ENCODE data around the gene USP35.

Gene USP35

GRCh38 chr11:78194490-78194889 lies 5.8 kb downstream of the USP35 start:
- no peaks in the 10 kb centered on the region for H4K20me1 ChIP-seq (ENCODE audit: insufficient read depth, low read length)
- no peak overlapping the region for H3K4me3 ChIP-seq (ENCODE audit: low read length)
- H3K4me1 ChIP-seq (ENCODE audit: low read length): 0 out of 2 replicates have a peak, but pooled peaks cover 7% of the 10 kb centered on the region
- H3K9me2 ChIP-seq (replicated peaks; ENCODE audit: insufficient read depth, low read length): no peaks in the 10 kb centered on the region
- no peaks in the 10 kb centered on the region for H3K27me3 ChIP-seq (replicated peaks; ENCODE audit: insufficient read depth, low read length)
- TF ChIP-seq CTCF (IDR thresholded peaks at IDR 0.05; ENCODE audit: low read length) (no peak), EZH2 (optimal IDR thresholded peaks at IDR 0.05; ENCODE audit: low read depth, low read length) (no peak), EZH2phosphoT487 (IDR thresholded peaks at IDR 0.05; ENCODE audit: low read length) (no peak)
- H3K9ac ChIP-seq (ENCODE audit: low read length): no peak overlapping the region
- no peak overlapping the region for H3K4me2 ChIP-seq (ENCODE audit: low read depth, low read length)
- DNase-seq: no peak
- H3K9me3 ChIP-seq (replicated peaks; ENCODE audit: insufficient read depth, low read length): no peaks in the 10 kb centered on the region
- H3K79me2 ChIP-seq (ENCODE audit: low read length): 0 out of 2 replicates have a peak, but pooled peaks cover under 1% of the 10 kb centered on the region
- no peak overlapping the region for H3K27ac ChIP-seq (ENCODE audit: low read length)
- no peaks in the 10 kb centered on the region for H3K36me3 ChIP-seq (replicated peaks; ENCODE audit: insufficient read depth, low read length)
- H3F3A ChIP-seq (ENCODE audit: insufficient read depth, low read length): no peaks in the 10 kb centered on the region
- no peak overlapping the region for H2AFZ ChIP-seq (ENCODE audit: low read length)

- H3F3A ChIP-seq (ENCODE audit: insufficient read depth, low read length): no peaks in the 10 kb centered on the region
- no peaks in the 10 kb centered on the region for H3K36me3 ChIP-seq (replicated peaks; ENCODE audit: insufficient read depth, low read length)
- no peaks in the 10 kb centered on the region for H3K9me3 ChIP-seq (replicated peaks; ENCODE audit: insufficient read depth, low read length)
- H3K9ac ChIP-seq (ENCODE audit: low read length): no peak overlapping the region
- H3K79me2 ChIP-seq (ENCODE audit: low read length): no peaks in the 10 kb centered on the region
- H2AFZ ChIP-seq (ENCODE audit: low read length): no peak overlapping the region
- H3K4me1 ChIP-seq (ENCODE audit: low read length): no peaks in the 10 kb centered on the region
- no peaks in the 10 kb centered on the region for H3K27me3 ChIP-seq (replicated peaks; ENCODE audit: insufficient read depth, low read length)
- no peak for DNase-seq
- H3K4me3 ChIP-seq (ENCODE audit: low read length): no peak overlapping the region
- TF ChIP-seq EZH2phosphoT487 (IDR thresholded peaks at IDR 0.05; ENCODE audit: low read length) (no peak), CTCF (IDR thresholded peaks at IDR 0.05; ENCODE audit: low read length) (no peak), EZH2 (optimal IDR thresholded peaks at IDR 0.05; ENCODE audit: low read depth, low read length) (no peak)
- no peak overlapping the region for H3K4me2 ChIP-seq (ENCODE audit: low read depth, low read length)
- H3K27ac ChIP-seq (ENCODE audit: low read length): no peak overlapping the region
- H4K20me1 ChIP-seq (ENCODE audit: insufficient read depth, low read length): no peaks in the 10 kb centered on the region
- no peaks in the 10 kb centered on the region for H3K9me2 ChIP-seq (replicated peaks; ENCODE audit: insufficient read depth, low read length)
Measured at GRCh38 chr11:78195917-78196560, 7.3 kb downstream of the USP35 start.

DNA sequence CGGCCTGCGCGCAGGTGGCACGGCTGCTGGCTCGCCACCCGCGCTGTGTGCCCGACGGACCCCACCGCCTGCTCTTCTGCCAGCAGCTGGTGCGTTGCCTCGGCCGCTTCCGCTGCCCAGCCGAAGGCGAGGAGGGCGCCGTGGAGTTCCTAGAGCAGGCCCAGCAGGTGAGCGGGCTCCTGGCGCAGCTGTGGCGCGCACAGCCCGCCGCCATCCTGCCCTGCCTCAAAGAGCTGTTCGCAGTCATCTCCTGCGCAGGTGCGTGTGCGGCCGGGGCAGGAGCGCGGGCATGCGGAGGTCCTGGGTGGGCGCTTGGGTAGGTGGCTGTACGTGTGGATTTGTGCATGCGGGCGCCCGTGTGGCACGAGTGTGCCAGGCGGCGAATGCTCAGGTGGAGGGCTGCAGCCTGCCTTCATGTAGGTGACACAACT lies 8.0 kb downstream of the USP35 start:
- DNase-seq: no peak
- Histone ChIP-seq H3F3A (ENCODE audit: insufficient read depth, low read length) (no peaks in the 10 kb centered on the region), H3K27ac (ENCODE audit: low read length) (no peak overlapping the region), H3K79me2 (ENCODE audit: low read length) (no peaks in the 10 kb centered on the region), H3K4me1 (ENCODE audit: low read length) (no peaks in the 10 kb centered on the region), H3K27me3 (replicated peaks; ENCODE audit: insufficient read depth, low read length) (no peaks in the 10 kb centered on the region), H3K4me2 (ENCODE audit: low read depth, low read length) (no peak overlapping the region), H4K20me1 (ENCODE audit: insufficient read depth, low read length) (no peaks in the 10 kb centered on the region), H3K36me3 (replicated peaks; ENCODE audit: insufficient read depth, low read length) (no peaks in the 10 kb centered on the region), H2AFZ (ENCODE audit: low read length) (no peak overlapping the region), H3K9me2 (replicated peaks; ENCODE audit: insufficient read depth, low read length) (no peaks in the 10 kb centered on the region), H3K9ac (ENCODE audit: low read length) (no peak overlapping the region), H3K9me3 (replicated peaks; ENCODE audit: insufficient read depth, low read length) (no peaks in the 10 kb centered on the region), H3K4me3 (ENCODE audit: low read length) (no peak overlapping the region)
- TF ChIP-seq EZH2phosphoT487 (IDR thresholded peaks at IDR 0.05; ENCODE audit: low read length) (no peak), CTCF (IDR thresholded peaks at IDR 0.05; ENCODE audit: low read length) (no peak), EZH2 (optimal IDR thresholded peaks at IDR 0.05; ENCODE audit: low read depth, low read length) (no peak)
